PC-3 (cell line): Measurements from ENCODE around the gene HNRNPAB. TPM values are rescaled to one million over a fixed set of nuclear protein-coding genes. Genes with fewer than 3 reads are reported as not detected.

Experiments
- ATAC-seq: fragments of 200-7000 bp; cut with Tn5 transposase; 2 replicates; pipeline ENCODE4 v1.9.1; 2020; ENCODE audit warnings: mild to moderate bottlenecking, moderate library complexity
- BruUV-seq: library from RNA; stranded (reverse); fragments of 400-500 nt; replicated peaks from 2 replicates; lab custom pipeline; 2021; lab: Mats Ljungman, UMichigan
- CTCF ChIA-PET: fragments of 300-600 bp; sonication (Branson Sonifier 250); formaldehyde crosslinking; loops from one replicate; lab custom pipeline; 2022; ENCODE audit warnings: antibody characterized with exemption; lab: Charles Lee
- POLR2A ChIA-PET: fragments of 300-600 bp; sonication (Branson Sonifier 250); formaldehyde crosslinking; loops from one replicate; lab custom pipeline; 2022; ENCODE audit warnings: antibody characterized with exemption; ENCODE audit not compliant: unreplicated experiment; lab: Charles Lee
- DNase-seq: peaks from one replicate; pipeline ENCODE4 v3.0.0-alpha.2; 2015
- H2AFZ ChIP-seq: fragments of 300-600 bp; sonication (generic); 2 replicates; pipeline ENCODE4 v1.6.0; 2016; ENCODE audit warnings: antibody characterized with exemption, low read length
- H3F3A ChIP-seq: fragments of 300-600 bp; sonication (generic); one replicate; pipeline ENCODE4 v1.6.0; 2017; ENCODE audit warnings: antibody characterized with exemption, low read length, control low read depth, mild to moderate bottlenecking; ENCODE audit not compliant: unreplicated experiment
- H3K27ac ChIP-seq: fragments of 300-600 bp; sonication (generic); 2 replicates; pipeline ENCODE4 v1.5.1; 2016; ENCODE audit warnings: mild to moderate bottlenecking, low read length
- H3K27me3 ChIP-seq: fragments of 300-600 bp; sonication (generic); 2 replicates; pipeline ENCODE4 v1.6.1; 2016; ENCODE audit warnings: low read length, mixed read lengths
- H3K36me3 ChIP-seq: fragments of 300-600 bp; sonication (generic); 2 replicates; pipeline ENCODE4 v1.6.1; 2016; ENCODE audit warnings: low read depth, mixed run types, low read length, mixed read lengths
- H3K4me1 ChIP-seq: fragments of 300-600 bp; sonication (generic); 2 replicates; pipeline ENCODE4 v1.5.1; 2016; ENCODE audit warnings: low read length; ENCODE audit not compliant: insufficient read depth
- H3K4me2 ChIP-seq: fragments of 300-600 bp; sonication (generic); 2 replicates; pipeline ENCODE4 v1.6.0; 2016; ENCODE audit warnings: low read length
- H3K4me3 ChIP-seq: fragments of 300-600 bp; sonication (generic); 2 replicates; pipeline ENCODE4 v1.5.1; 2016; ENCODE audit warnings: mild to moderate bottlenecking, low read length, mixed read lengths
- H3K79me2 ChIP-seq: fragments of 300-600 bp; sonication (generic); 2 replicates; pipeline ENCODE4 v1.6.1; 2017; ENCODE audit warnings: low read length, mixed read lengths
- H3K9ac ChIP-seq: fragments of 300-600 bp; sonication (generic); 2 replicates; pipeline ENCODE4 v1.6.0; 2016; ENCODE audit warnings: mild to moderate bottlenecking, low read length
- H3K9me2 ChIP-seq: fragments of 300-600 bp; sonication (generic); replicated peaks from 2 replicates; pipeline ENCODE4 v1.6.1; 2016; ENCODE audit warnings: mixed run types, low read length, mixed read lengths
- H3K9me3 ChIP-seq: fragments of 300-600 bp; sonication (generic); 2 replicates; pipeline ENCODE4 v1.6.1; 2016; ENCODE audit warnings: low read length, mixed read lengths
- H4K20me1 ChIP-seq: fragments of 300-600 bp; sonication (generic); 2 replicates; pipeline ENCODE4 v1.6.1; 2016; ENCODE audit warnings: low read length, mixed read lengths
- EZH2 ChIP-seq: fragments of 300-600 bp; sonication (generic); IDR thresholded peaks from one replicate; pipeline ENCODE4 v1.6.1; 2017; ENCODE audit warnings: antibody characterized with exemption, mild to moderate bottlenecking, low read length; ENCODE audit not compliant: unreplicated experiment
- EZH2phosphoT487 ChIP-seq: fragments of 300-600 bp; sonication (generic); IDR thresholded peaks from 2 replicates; pipeline ENCODE4 v1.6.1; 2018; ENCODE audit warnings: mild to moderate bottlenecking, antibody characterized with exemption, low read length, borderline replicate concordance
- intact Hi-C: fragments of 100-400 bp; cut with micrococcal nuclease; formaldehyde crosslinking; loops from 2 replicates; pipeline ENCODE4 v1.9.0; 2023
- total RNA-seq: library from RNA; depleted of rRNA; stranded (reverse); fragments of >200 nt; gene quantifications from 2 replicates; pipeline ENCODE4 v1.2.3, GENCODE V29; 2014
- TF ChIP-seq, protein P1 (sequence below): fragments of 300-600 bp; sonication (generic); conservative IDR thresholded peaks from 2 replicates; pipeline ENCODE4 v1.5.1; 2017; ENCODE audit warnings: antibody characterized with exemption, low read depth, mild to moderate bottlenecking, low read length

HNRNPAB gene
- total RNA-seq, 1 experiment from 2014 or later: 231 TPM

DNA sequence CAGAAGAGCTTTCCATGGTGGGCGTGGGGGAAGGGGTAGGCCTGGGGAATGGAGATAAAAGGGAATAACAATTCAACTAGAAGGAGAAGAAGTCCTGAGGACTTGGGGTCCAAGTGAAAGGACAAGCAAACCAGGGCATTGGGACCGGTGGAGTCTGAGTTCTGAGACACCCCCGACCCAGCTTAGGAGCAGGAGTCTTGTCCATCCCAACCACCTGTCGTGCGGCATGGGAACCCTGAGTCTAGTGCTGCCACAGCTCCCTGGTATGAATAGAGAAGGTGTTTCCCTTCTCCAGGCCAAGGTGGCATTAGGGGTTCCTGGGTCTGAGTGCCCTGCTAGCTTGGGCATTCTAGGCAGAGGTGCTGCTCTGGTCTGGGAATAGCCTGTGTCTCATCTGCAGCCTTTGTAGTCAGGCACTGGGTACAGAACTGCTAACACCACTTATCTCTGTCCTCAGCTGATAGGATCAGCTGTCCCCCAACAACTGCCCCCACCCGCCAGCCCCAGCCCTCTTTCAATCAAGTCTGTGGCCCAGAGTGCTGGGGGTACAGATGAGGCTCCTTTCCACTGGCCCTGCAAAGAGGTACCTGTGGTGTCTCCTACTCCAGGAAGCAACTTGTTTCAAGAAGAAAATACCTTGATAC is 9.9 kb downstream of the HNRNPAB start:
- Histone ChIP-seq H3K4me2 (no peak overlapping the region), H3K4me3 (no peak overlapping the region), H3F3A (peaks cover 7% of the 10 kb centered on the region), H3K79me2 (peaks cover 7% of the 10 kb centered on the region), H3K9me2 (no peaks in the 10 kb centered on the region), H2AFZ (no peak overlapping the region), H3K27ac (no peak overlapping the region), H3K27me3 (no peaks in the 10 kb centered on the region), H3K9ac (no peak overlapping the region), H4K20me1 (peaks cover 39% of the 10 kb centered on the region), H3K36me3 (peaks cover 67% of the 10 kb centered on the region), H3K9me3 (no peaks in the 10 kb centered on the region), H3K4me1 (no peaks in the 10 kb centered on the region)
- intact Hi-C loops: no loop called here
- ChIA-PET CTCF (no interaction called here), POLR2A (no interaction called here)
- no TSS peak for BruUV-seq
- TF ChIP-seq, protein P1, sequence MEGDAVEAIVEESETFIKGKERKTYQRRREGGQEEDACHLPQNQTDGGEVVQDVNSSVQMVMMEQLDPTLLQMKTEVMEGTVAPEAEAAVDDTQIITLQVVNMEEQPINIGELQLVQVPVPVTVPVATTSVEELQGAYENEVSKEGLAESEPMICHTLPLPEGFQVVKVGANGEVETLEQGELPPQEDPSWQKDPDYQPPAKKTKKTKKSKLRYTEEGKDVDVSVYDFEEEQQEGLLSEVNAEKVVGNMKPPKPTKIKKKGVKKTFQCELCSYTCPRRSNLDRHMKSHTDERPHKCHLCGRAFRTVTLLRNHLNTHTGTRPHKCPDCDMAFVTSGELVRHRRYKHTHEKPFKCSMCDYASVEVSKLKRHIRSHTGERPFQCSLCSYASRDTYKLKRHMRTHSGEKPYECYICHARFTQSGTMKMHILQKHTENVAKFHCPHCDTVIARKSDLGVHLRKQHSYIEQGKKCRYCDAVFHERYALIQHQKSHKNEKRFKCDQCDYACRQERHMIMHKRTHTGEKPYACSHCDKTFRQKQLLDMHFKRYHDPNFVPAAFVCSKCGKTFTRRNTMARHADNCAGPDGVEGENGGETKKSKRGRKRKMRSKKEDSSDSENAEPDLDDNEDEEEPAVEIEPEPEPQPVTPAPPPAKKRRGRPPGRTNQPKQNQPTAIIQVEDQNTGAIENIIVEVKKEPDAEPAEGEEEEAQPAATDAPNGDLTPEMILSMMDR: no peak
- TF ChIP-seq EZH2phosphoT487 (no peak), EZH2 (no peak)
- ATAC-seq: no peak
- no peak for DNase-seq

DNA sequence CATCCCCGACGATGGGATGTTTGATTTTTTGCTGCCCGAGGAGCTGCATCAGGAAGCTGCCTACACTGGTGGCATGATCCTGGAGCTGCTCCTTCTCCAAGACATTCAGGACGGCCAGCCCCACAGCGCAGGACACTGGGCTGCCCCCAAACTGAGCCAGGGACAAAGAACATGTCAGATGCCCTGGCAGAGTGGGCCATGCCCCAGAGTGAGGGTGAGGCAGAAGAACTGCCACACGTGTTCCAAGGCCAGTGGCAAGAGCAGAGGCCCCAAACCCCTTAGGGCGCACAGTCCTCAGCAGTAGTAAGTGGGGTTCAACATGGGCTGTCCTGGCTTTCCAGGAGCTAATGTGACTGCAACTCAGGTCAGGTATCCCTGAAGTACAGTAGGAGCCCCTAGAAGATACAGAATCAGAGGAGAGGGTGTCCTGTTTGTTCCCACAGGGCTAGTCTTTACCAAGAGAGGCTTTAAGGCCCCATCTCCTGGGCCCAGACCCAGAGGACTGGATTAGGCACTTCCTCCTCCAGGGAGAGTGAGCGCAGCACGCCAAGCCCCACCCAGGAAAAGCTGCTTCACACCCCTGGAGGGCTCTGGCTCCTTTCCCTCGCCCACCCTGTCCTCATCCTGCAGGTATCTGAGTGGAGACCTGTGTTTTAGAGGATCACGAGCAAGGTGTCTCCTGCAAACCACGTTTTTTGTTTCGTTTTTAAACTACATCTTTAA is 11.1 kb downstream of the HNRNPAB start:
- ATAC-seq (no peak), DNase-seq (no peak)
- peaks cover 4% of the 10 kb centered on the region for H3F3A ChIP-seq
- BruUV-seq: no TSS peak
- POLR2A ChIA-PET: no interaction called here
- CTCF ChIA-PET: no interaction called here
- no peak overlapping the region for H3K27ac ChIP-seq
- no peaks in the 10 kb centered on the region for H3K79me2 ChIP-seq
- H3K9ac ChIP-seq: no peak overlapping the region
- H3K4me3 ChIP-seq: no peak overlapping the region
- H3K9me3 ChIP-seq: no peaks in the 10 kb centered on the region
- no peaks in the 10 kb centered on the region for H3K9me2 ChIP-seq
- TF ChIP-seq, protein P1: no peak
- TF ChIP-seq EZH2phosphoT487 (no peak), EZH2 (no peak)
- H3K27me3 ChIP-seq: no peaks in the 10 kb centered on the region
- intact Hi-C loops: no loop called here
- H3K36me3 ChIP-seq: peaks cover 55% of the 10 kb centered on the region
- H2AFZ ChIP-seq: no peak overlapping the region
- no peak overlapping the region for H3K4me2 ChIP-seq
- no peaks in the 10 kb centered on the region for H3K4me1 ChIP-seq
- H4K20me1 ChIP-seq: peaks cover 27% of the 10 kb centered on the region

DNA sequence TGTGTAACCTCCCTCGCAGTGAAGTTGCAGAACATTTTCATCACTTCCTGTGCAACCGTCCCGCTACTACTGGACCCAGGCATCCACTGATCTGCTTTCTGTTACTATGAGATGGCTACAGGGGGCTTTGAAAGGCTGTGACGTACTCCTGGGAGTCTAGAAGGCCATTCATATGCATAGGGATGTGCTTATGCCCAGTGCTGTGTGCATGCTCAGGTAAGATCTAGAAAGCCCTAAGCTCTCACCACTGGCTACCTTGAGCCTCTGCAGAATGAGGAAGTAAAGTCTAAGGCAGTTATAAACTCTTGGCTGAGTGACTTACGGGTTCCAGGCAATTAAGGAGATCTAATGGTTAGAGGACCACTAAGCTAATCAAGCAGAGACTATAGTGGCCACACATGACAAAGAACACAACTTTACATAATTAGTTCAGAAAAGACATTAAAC is 11.8 kb downstream of the HNRNPAB start:
- no TSS peak for BruUV-seq
- Histone ChIP-seq H3K4me3 (no peak overlapping the region), H3K79me2 (no peaks in the 10 kb centered on the region), H3K27ac (no peak overlapping the region), H4K20me1 (peaks cover 21% of the 10 kb centered on the region), H3K27me3 (no peaks in the 10 kb centered on the region), H3K9me2 (no peaks in the 10 kb centered on the region), H3K9me3 (no peaks in the 10 kb centered on the region), H3K4me2 (no peak overlapping the region), H2AFZ (no peak overlapping the region), H3K4me1 (no peaks in the 10 kb centered on the region), H3K36me3 (peaks cover 49% of the 10 kb centered on the region), H3K9ac (no peak overlapping the region), H3F3A (no peaks in the 10 kb centered on the region)
- ChIA-PET CTCF (no interaction called here), POLR2A (no interaction called here)
- intact Hi-C loops: no loop called here
- TF ChIP-seq EZH2phosphoT487 (no peak), EZH2 (no peak)
- TF ChIP-seq, protein P1: no peak
- ATAC-seq (no peak), DNase-seq (no peak)
